ENCODE data around the gene WNT3. TPM values are rescaled to one million over a fixed set of nuclear protein-coding genes. Genes with fewer than 3 reads are reported as not detected.

The WNT3 gene
- total and polyA plus RNA-seq, 4 donors: 0.74 to 2.9 (median 1.4) TPM

DNA sequence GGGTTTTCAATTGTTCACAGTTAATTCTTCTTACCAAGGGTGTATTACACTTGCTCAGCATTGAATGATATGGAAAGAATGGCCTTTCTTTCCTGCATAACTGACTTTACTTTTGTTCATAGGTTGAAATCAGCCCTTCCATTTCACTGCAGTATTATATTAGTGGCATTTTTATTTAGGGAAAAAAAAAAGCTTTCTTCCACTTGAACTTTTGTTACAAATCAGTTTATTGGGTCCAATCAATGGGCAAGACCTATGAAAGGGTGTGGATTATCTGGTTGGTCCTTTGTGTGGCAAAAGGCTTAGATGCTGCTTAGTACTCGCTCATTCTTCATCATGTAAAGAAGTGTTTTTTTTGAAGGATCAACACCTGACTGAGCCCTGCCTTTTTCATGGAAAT is 74.1 kb downstream of the WNT3 start:
- ATAC-seq (ENCODE audit: insufficient read depth, low FRiP score): no peak
- Histone ChIP-seq H3K9me3 (ENCODE audit: control insufficient read depth in 4 of 4, insufficient read depth in 3 of 4, low read length in 3 of 4) (no peaks in the 10 kb centered on the region), H3K36me3 (ENCODE audit: control insufficient read depth in 4 of 4, insufficient read depth in 4 of 4, low read length in 4 of 4) (peaks cover 0 to 3% (median 0%) of the 10 kb centered on the region in 4 donors), H3K4me3 (no peak overlapping the region), H3K27ac (ENCODE audit: low read depth in 1 of 2, low read length in 1 of 2) (no peak overlapping the region), H3K27me3 (ENCODE audit: control insufficient read depth in 3 of 3, insufficient read depth in 3 of 3, low read length in 2 of 3) (no peaks in the 10 kb centered on the region), H3K9ac (ENCODE audit: insufficient read depth in 1 of 2, low read length in 2 of 2) (no peak overlapping the region), H3K4me1 (ENCODE audit: control insufficient read depth in 5 of 5, insufficient read depth in 5 of 5, low read length in 5 of 5) (peaks cover 0 to 2% (median 0%) of the 10 kb centered on the region in 5 donors)
- TF ChIP-seq, protein P1, sequence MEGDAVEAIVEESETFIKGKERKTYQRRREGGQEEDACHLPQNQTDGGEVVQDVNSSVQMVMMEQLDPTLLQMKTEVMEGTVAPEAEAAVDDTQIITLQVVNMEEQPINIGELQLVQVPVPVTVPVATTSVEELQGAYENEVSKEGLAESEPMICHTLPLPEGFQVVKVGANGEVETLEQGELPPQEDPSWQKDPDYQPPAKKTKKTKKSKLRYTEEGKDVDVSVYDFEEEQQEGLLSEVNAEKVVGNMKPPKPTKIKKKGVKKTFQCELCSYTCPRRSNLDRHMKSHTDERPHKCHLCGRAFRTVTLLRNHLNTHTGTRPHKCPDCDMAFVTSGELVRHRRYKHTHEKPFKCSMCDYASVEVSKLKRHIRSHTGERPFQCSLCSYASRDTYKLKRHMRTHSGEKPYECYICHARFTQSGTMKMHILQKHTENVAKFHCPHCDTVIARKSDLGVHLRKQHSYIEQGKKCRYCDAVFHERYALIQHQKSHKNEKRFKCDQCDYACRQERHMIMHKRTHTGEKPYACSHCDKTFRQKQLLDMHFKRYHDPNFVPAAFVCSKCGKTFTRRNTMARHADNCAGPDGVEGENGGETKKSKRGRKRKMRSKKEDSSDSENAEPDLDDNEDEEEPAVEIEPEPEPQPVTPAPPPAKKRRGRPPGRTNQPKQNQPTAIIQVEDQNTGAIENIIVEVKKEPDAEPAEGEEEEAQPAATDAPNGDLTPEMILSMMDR (IDR thresholded peaks at IDR 0.05; ENCODE audit: control extremely low read depth, extremely low read depth): no peak
- 97% methylated on average over 1 of the region's 1 CpG for WGBS, 2 donors
- no peak for DNase-seq

DNA sequence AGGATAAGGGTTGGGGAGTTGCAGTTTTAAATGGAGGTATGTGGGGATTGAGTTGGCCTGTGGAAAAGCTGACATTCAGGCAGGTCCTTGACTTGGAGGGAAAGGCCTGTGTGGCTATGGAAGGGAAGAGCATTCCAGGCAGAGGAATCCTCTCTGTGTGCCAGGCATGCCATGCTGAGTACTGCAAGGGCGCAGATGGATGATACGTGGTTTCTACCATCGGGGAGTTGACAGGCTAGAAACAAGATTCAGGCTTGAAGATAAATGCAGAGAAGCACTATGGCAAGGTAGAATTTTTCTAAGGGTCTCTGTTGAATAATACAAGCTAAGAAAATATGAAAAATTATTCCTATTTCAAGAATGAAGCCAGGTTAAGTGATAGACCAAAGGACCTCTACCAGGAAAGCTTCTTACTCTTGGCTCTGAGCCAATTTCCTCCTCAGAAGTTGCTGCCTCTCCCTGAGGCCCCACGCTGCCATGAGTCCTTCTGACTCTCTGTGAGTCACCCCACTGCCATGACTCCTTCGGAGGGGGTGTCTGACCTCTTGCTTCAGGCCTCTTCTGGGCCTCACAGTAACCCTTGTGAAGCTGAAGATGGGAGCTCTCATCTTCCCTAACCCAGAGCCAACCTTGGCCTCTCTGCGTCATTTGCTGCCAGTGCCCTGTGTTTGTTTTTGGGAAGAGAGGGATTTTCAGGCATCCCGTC is 75.8 kb downstream of the WNT3 start:
- Histone ChIP-seq H3K4me1 (ENCODE audit: control insufficient read depth in 5 of 5, insufficient read depth in 5 of 5, low read length in 5 of 5) (peaks cover 0 to 2% (median 0%) of the 10 kb centered on the region in 5 donors), H3K9me3 (ENCODE audit: control insufficient read depth in 4 of 4, insufficient read depth in 3 of 4, low read length in 3 of 4) (no peaks in the 10 kb centered on the region), H3K27me3 (ENCODE audit: control insufficient read depth in 3 of 3, insufficient read depth in 3 of 3, low read length in 2 of 3) (no peaks in the 10 kb centered on the region), H3K4me3 (no peak overlapping the region), H3K27ac (ENCODE audit: low read depth in 1 of 2, low read length in 1 of 2) (peak overlapping the region in 1 of 2 donors; percentile 66), H3K9ac (ENCODE audit: insufficient read depth in 1 of 2, low read length in 2 of 2) (no peak overlapping the region), H3K36me3 (ENCODE audit: control insufficient read depth in 4 of 4, insufficient read depth in 4 of 4, low read length in 4 of 4) (peaks cover 0 to 7% (median 1%) of the 10 kb centered on the region in 4 donors)
- DNase-seq (peak in 1 of 3 donors; percentile 20), ATAC-seq (ENCODE audit: insufficient read depth, low FRiP score) (peak; percentile 53)
- WGBS, 2 donors: 65 to 75% methylated on average over 7 of the region's 7 CpGs
- TF ChIP-seq, protein P1 (IDR thresholded peaks at IDR 0.05; ENCODE audit: control extremely low read depth, extremely low read depth): no peak

DNA sequence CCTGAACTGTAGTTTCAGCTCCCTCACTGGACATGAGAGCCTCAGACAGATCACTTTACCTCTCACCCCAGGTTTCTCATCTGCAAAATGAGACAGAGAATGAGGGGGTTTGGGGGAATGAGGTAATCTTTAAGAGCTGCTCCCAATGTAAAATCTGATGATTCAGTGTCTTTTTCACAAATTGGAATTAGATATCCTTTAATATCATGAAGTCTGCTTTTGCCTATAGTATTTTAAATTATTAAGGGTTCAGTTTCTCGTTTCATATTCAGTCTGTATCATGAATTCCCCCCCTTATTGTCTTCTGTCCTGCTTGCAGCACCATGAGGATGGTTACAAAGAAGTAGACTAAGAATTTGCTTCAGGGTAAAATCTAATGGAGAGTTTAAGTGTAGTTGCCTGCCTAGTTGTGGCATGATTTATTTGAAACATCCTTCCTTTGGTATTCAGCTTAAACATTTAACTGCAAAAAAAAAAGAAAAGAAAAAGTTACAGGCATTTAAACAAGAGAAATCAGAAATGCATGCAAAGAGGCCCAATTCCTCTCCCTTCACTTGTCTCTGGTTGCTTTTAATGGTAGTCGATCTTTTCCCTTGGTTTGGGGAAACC is 77.3 kb downstream of the WNT3 start:
- 59 to 80% methylated on average over 2 of the region's 2 CpGs for WGBS, 2 donors

More for the DNA sequence above, 77.3 kb downstream of the WNT3 start:
- peaks cover 0 to 2% (median 0%) of the 10 kb centered on the region in 5 donors for H3K4me1 ChIP-seq (ENCODE audit: control insufficient read depth in 5 of 5, insufficient read depth in 5 of 5, low read length in 5 of 5)
- no peak overlapping the region for H3K27ac ChIP-seq (ENCODE audit: low read depth in 1 of 2, low read length in 1 of 2)
- peaks cover 0 to 7% (median 1%) of the 10 kb centered on the region in 4 donors for H3K36me3 ChIP-seq (ENCODE audit: control insufficient read depth in 4 of 4, insufficient read depth in 4 of 4, low read length in 4 of 4)
- ATAC-seq (ENCODE audit: insufficient read depth, low FRiP score): no peak
- H3K4me3 ChIP-seq: no peak overlapping the region
- no peaks in the 10 kb centered on the region for H3K27me3 ChIP-seq (ENCODE audit: control insufficient read depth in 3 of 3, insufficient read depth in 3 of 3, low read length in 2 of 3)
- no peak for DNase-seq
- TF ChIP-seq, protein P1 (IDR thresholded peaks at IDR 0.05; ENCODE audit: control extremely low read depth, extremely low read depth): no peak
- no peaks in the 10 kb centered on the region for H3K9me3 ChIP-seq (ENCODE audit: control insufficient read depth in 4 of 4, insufficient read depth in 3 of 4, low read length in 3 of 4)
- H3K9ac ChIP-seq (ENCODE audit: insufficient read depth in 1 of 2, low read length in 2 of 2): no peak overlapping the region
